Fibroblast of villous mesenchyme (primary cell): Measurements from ENCODE around the gene SAMD4B. TPM values are rescaled to one million over a fixed set of nuclear protein-coding genes. Genes with fewer than 3 reads are reported as not detected.
A peak's percentile ranks its signal among the peaks of the same experiment; 100 is the strongest.

ENCODE experiments used
- DNase-seq: peaks from one replicate; pipeline ENCODE4 v3.0.0-alpha.2; 2010; ENCODE audit warnings: low read depth
- H3K4me3 ChIP-seq: 2 replicates; pipeline ENCODE4 v1.5.1; 2011; ENCODE audit warnings: low read depth, mild to moderate bottlenecking, low read length
- total RNA-seq: library from RNA; depleted of rRNA; stranded (reverse); fragments of >200 nt; gene quantifications from 2 replicates; pipeline ENCODE4 v1.2.3, GENCODE V29; 2012
- TF ChIP-seq, protein P1 (sequence below): IDR thresholded peaks from 2 replicates; pipeline ENCODE4 v1.5.1; 2012; ENCODE audit warnings: low read depth, mild to moderate bottlenecking, low read length; ENCODE audit not compliant: insufficient read depth

SAMD4B gene
- total RNA-seq, 1 donor, result 38.0 TPM

DNA sequence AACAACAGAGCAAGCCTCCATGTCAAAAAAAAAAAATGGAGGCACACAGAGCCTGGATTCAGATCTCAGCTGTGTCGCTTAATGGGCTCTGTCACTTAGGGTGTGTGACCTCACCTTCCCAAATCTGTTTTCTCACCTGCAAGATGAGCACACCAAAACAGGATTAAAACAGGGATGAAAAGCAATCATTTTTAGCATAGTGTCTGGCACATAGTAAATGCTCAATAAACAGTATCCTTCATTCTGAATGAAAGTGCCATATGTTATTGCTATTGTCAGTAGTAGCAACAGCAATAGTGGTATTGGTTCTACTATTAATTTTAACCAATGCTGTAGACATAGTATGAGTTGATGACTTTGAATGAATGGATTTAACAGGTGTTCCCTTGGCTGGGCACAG lies 23.3 kb downstream of the SAMD4B start:
- no peak for DNase-seq
- no peak overlapping the region for H3K4me3 ChIP-seq
- TF ChIP-seq, protein P1, sequence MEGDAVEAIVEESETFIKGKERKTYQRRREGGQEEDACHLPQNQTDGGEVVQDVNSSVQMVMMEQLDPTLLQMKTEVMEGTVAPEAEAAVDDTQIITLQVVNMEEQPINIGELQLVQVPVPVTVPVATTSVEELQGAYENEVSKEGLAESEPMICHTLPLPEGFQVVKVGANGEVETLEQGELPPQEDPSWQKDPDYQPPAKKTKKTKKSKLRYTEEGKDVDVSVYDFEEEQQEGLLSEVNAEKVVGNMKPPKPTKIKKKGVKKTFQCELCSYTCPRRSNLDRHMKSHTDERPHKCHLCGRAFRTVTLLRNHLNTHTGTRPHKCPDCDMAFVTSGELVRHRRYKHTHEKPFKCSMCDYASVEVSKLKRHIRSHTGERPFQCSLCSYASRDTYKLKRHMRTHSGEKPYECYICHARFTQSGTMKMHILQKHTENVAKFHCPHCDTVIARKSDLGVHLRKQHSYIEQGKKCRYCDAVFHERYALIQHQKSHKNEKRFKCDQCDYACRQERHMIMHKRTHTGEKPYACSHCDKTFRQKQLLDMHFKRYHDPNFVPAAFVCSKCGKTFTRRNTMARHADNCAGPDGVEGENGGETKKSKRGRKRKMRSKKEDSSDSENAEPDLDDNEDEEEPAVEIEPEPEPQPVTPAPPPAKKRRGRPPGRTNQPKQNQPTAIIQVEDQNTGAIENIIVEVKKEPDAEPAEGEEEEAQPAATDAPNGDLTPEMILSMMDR, result no peak

DNA sequence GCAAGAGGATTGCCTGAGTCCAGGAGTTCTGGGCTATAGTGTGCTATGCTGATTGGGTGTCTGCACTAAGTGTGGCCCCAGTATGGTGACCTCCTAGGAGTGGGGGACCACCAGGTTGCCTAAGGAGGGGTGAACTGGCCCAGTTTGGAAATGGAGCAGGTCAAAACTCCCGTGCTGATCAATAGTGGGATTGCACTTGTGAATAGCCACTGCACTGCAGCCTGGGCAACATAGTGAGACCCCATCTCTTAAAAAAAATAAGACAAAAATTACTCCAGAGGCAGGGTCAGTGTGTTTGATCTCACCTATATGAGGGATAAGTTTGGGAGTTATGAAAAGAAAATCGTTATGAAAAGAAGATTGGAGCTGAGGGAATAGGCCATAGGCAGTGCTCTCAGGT lies 27.0 kb downstream of the SAMD4B start:
- no peak overlapping the region for H3K4me3 ChIP-seq
- DNase-seq, result no peak
- TF ChIP-seq, protein P1, result no peak

DNA sequence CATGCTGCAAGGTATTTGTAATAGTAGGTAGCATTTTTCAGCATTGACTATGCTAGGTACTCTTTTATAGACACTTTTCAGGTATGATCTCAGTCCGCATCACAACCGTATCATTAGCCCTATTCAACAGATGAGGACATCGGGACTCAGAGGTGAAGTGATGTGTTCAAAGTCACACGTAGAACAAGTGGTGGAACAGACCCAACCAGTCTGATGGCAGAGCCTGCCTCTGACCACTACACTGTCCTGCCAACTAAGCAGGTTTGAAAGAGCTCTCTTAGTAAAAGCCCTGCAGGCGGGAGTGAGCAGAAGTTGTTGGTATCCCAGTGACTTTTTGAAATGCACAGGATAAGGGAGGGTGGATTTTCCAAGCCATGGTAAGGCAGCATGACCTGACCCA lies 28.5 kb downstream of the SAMD4B start:
- DNase-seq, result no peak
- no peak overlapping the region for H3K4me3 ChIP-seq
- TF ChIP-seq, protein P1, result no peak

DNA sequence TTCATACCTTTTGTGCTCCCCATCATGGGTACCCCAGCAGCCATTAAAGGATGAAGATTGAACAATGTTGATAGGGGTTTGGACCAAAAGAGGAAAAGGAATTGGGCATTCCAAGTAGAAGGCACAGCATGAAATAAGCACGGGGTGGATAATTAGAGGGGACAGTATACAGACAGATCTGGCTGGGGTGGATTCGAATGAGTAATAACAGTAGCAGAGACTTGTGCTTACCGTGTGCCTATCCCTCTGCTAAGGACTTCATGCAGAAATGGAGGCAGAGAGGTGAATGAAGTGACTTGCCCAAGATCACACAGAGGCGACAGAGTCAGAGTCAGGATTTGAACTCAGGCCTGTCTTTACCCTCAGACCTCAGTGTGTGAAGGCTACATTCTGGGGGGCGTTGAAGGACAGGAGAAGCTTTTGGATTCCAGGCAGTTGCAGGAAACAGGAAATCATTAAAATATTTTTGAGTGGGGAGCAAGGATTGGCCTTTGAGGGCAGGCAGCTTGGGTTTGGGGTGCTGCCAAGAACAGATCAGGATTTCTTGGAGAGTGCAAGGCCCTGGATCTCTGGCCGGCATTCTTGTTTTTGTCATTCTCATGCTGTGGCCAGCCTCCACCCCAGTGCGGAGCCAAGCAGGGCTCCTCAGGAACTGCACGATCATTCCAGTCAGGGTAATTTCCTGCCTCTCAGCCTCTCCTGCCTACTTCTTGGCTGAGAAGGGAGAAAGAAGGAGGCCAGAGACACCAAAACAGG lies 30.0 kb downstream of the SAMD4B start:
- peak; percentile 93 for DNase-seq
- TF ChIP-seq, protein P1, result no peak
- H3K4me3 ChIP-seq, result no peak overlapping the region

DNA sequence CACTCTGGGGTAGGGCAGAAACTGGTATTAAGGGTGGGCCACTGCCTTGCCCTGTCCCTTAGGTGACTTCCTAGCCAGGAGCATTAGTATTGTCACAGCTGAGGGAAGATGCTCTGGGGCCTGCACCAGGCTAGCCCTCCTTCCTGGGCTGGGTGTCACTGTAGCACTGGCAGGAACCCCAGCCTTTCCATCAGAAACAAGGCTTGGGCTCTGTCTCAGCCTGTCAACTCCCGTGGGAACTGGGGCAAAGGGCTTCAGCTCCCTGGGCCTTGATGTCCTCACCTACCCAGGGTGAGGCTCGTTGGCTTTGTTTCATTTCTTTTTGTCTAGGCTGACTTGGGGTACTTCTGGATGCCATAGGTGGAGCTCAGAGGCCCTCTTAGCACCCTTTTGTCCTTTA lies 30.7 kb downstream of the SAMD4B start:
- no peak overlapping the region for H3K4me3 ChIP-seq
- peak; percentile 53 for DNase-seq

DNA sequence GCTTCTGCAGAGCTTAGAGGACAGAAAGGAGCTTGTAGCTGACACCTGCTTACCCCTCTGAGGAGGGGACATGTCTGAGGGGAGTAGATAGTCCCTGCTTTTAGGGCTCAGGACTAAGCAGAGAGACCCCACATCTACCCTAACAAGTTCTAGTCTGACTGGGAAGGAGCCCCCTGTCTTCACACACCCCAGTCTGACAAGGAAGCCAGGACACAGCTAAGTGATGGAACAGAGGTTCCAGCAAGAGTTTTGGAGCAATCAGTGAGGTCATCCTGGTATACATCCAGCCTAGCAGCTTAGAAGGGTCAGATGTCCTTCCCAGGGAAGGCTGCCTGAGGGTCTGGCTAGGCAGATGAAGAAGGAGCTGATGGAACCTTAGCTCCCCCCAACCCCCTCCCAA lies 33.7 kb downstream of the SAMD4B start:
- no peak for DNase-seq
- no peak overlapping the region for H3K4me3 ChIP-seq
- TF ChIP-seq, protein P1, result no peak

More for the DNA sequence above, 30.7 kb downstream of the SAMD4B start:
- TF ChIP-seq, protein P1, result no peak
